Loucy (cell line): ENCODE data around the gene MOXD1.

Experiments
- H2AFZ ChIP-seq: fragments of 200-600 bp; sonication (generic); 2 replicates; pipeline ENCODE4 v1.6.0; 2016; ENCODE audit warnings: antibody characterized with exemption, mild to moderate bottlenecking, low read length, moderate library complexity
- H3F3A ChIP-seq: fragments of 200-600 bp; 2 replicates; pipeline ENCODE4 v1.6.0; 2016; ENCODE audit warnings: antibody characterized with exemption, low read depth, mild to moderate bottlenecking
- H3K27me3 ChIP-seq: fragments of 200-600 bp; sonication (generic); 2 replicates; pipeline ENCODE4 v1.6.1; 2014; ENCODE audit warnings: low read length, mild to moderate bottlenecking; ENCODE audit not compliant: insufficient read depth, poor library complexity, severe bottlenecking
- H3K36me3 ChIP-seq: fragments of 200-600 bp; sonication (generic); 2 replicates; pipeline ENCODE4 v1.6.1; 2016; ENCODE audit warnings: low read length; ENCODE audit not compliant: insufficient read depth
- H3K4me1 ChIP-seq: fragments of 200-600 bp; sonication (generic); 2 replicates; pipeline ENCODE4 v1.5.1; 2014; ENCODE audit warnings: low read length, mild to moderate bottlenecking; ENCODE audit not compliant: insufficient read depth, poor library complexity, severe bottlenecking
- H3K4me2 ChIP-seq: fragments of 200-600 bp; sonication (generic); 2 replicates; pipeline ENCODE4 v1.6.0; 2014; ENCODE audit warnings: antibody characterized with exemption, low read length, low read depth, mild to moderate bottlenecking; ENCODE audit not compliant: poor library complexity, severe bottlenecking
- H3K4me3 ChIP-seq: fragments of 200-600 bp; sonication (generic); 2 replicates; pipeline ENCODE4 v1.5.1; 2014; ENCODE audit warnings: low read length, mild to moderate bottlenecking, mixed read lengths; ENCODE audit not compliant: poor library complexity, severe bottlenecking
- H3K79me2 ChIP-seq: fragments of 200-600 bp; sonication (generic); 2 replicates; pipeline ENCODE4 v1.6.1; 2014; ENCODE audit warnings: low read length; ENCODE audit not compliant: insufficient read depth
- H3K9ac ChIP-seq: fragments of 200-600 bp; sonication (generic); 2 replicates; pipeline ENCODE4 v1.6.0; 2014; ENCODE audit warnings: mild to moderate bottlenecking, low read depth, low read length, moderate library complexity; ENCODE audit not compliant: poor library complexity, severe bottlenecking
- H3K9me2 ChIP-seq: fragments of 200-600 bp; sonication (generic); replicated peaks from 2 replicates; pipeline ENCODE4 v1.6.1; 2016; ENCODE audit warnings: low read depth, low read length, mixed read lengths
- H3K9me3 ChIP-seq: fragments of 200-600 bp; sonication (generic); 2 replicates; pipeline ENCODE4 v1.6.1; 2014; ENCODE audit warnings: mild to moderate bottlenecking, antibody characterized with exemption, low read length, low read depth; ENCODE audit not compliant: insufficient read depth
- H4K20me1 ChIP-seq: fragments of 200-600 bp; sonication (generic); 2 replicates; pipeline ENCODE4 v1.6.0; 2014; ENCODE audit warnings: antibody characterized with exemption, low read length, mild to moderate bottlenecking; ENCODE audit not compliant: insufficient read depth, poor library complexity, severe bottlenecking
- CTCF ChIP-seq: fragments of 200-600 bp; sonication (generic); conservative IDR thresholded peaks from 2 replicates; pipeline ENCODE4 v1.5.1; 2014; ENCODE audit warnings: mild to moderate bottlenecking, antibody characterized with exemption, low read length
- EZH2phosphoT487 ChIP-seq: fragments of 200-600 bp; IDR thresholded peaks from 2 replicates; pipeline ENCODE4 v1.6.1; 2018; ENCODE audit warnings: antibody characterized with exemption, mild to moderate bottlenecking, moderate library complexity, borderline replicate concordance

Gene MOXD1

GRCh38 chr6:132412656-132413498 is 11.6 kb upstream of the MOXD1 start:
- H3K4me3 ChIP-seq, result no peak overlapping the region
- no peaks in the 10 kb centered on the region for H3F3A ChIP-seq
- H3K9me3 ChIP-seq, result no peaks in the 10 kb centered on the region
- H4K20me1 ChIP-seq, result no peaks in the 10 kb centered on the region
- H3K9ac ChIP-seq, result no peak overlapping the region
- TF ChIP-seq EZH2phosphoT487 (no peak), CTCF (no peak)
- H3K36me3 ChIP-seq, result no peaks in the 10 kb centered on the region
- H3K9me2 ChIP-seq, result no peaks in the 10 kb centered on the region
- H2AFZ ChIP-seq, result no peak overlapping the region
- H3K79me2 ChIP-seq, result no peaks in the 10 kb centered on the region
- no peak overlapping the region for H3K4me2 ChIP-seq
- peaks cover 9% of the 10 kb centered on the region for H3K27me3 ChIP-seq
- H3K4me1 ChIP-seq, result no peaks in the 10 kb centered on the region

GRCh38 chr6:132411296-132411695 is 10.0 kb upstream of the MOXD1 start:
- Histone ChIP-seq H2AFZ (no peak overlapping the region), H3K36me3 (no peaks in the 10 kb centered on the region), H3K9me3 (no peaks in the 10 kb centered on the region), H3K4me2 (no peak overlapping the region), H3F3A (no peaks in the 10 kb centered on the region), H4K20me1 (no peaks in the 10 kb centered on the region), H3K79me2 (no peaks in the 10 kb centered on the region), H3K4me3 (no peak overlapping the region), H3K27me3 (peaks cover 4% of the 10 kb centered on the region), H3K4me1 (no peaks in the 10 kb centered on the region), H3K9me2 (no peaks in the 10 kb centered on the region), H3K9ac (no peak overlapping the region)
- no peak for TF ChIP-seq EZH2phosphoT487
- TF ChIP-seq CTCF, result no peak

- Histone ChIP-seq H4K20me1 (no peaks in the 10 kb centered on the region), H2AFZ (no peak overlapping the region), H3K9me2 (no peaks in the 10 kb centered on the region), H3K27me3 (peaks cover 4% of the 10 kb centered on the region), H3K9ac (no peak overlapping the region), H3F3A (no peaks in the 10 kb centered on the region), H3K9me3 (no peaks in the 10 kb centered on the region), H3K4me3 (no peak overlapping the region), H3K4me1 (no peaks in the 10 kb centered on the region), H3K36me3 (no peaks in the 10 kb centered on the region), H3K4me2 (no peak overlapping the region), H3K79me2 (no peaks in the 10 kb centered on the region)
- TF ChIP-seq EZH2phosphoT487, result no peak
- no peak for TF ChIP-seq CTCF
Observed at GRCh38 chr6:132410830-132411229, 9.6 kb upstream of the MOXD1 start.
